Stomach (tissue), 4 donors: ENCODE data around the gene RBPJ.

Experiments used
- CTCF ChIP-seq, 7 experiments: fragments of 450-650 bp in 4 of 7; fragments of 200-600 bp in 3 of 7; sonication (generic) in 3 of 7; IDR thresholded peaks; one replicate each; pipeline ENCODE4 v1.5.1; 2016 to 2019; ENCODE audit warnings: antibody characterized with exemption in 7 of 7, control low read depth in 2 of 7, mild to moderate bottlenecking in 1 of 7
- EP300 ChIP-seq: sonication (generic); formaldehyde crosslinking; IDR thresholded peaks from one replicate; pipeline ENCODE4 v1.6.1; 2017; ENCODE audit warnings: antibody characterized with exemption
- POLR2A ChIP-seq, 4 donors: fragments of 450-650 bp; IDR thresholded peaks; one replicate each; pipeline ENCODE4 v1.6.1; 2016; ENCODE audit warnings: antibody characterized with exemption in 4 of 4, control low read depth in 2 of 4, mild to moderate bottlenecking in 1 of 4, moderate library complexity in 1 of 4
- POLR2AphosphoS5 ChIP-seq, 3 donors: sonication (generic); formaldehyde crosslinking; IDR thresholded peaks; one replicate each; pipeline ENCODE4 v1.6.1; 2016; ENCODE audit warnings: antibody characterized with exemption in 3 of 3

GRCh38 chr4:26296021-26296420 lies 24.8 kb upstream of the RBPJ start:
- TF ChIP-seq POLR2AphosphoS5 (IDR thresholded peaks at IDR 0.05) (no peak), CTCF (IDR thresholded peaks at IDR 0.05) (no peak), POLR2A (IDR thresholded peaks at IDR 0.05) (no peak), EP300 (no peak)
